GM23248 (cell line): ENCODE data around the gene KIR3DL3.

Experiments used
- EZH2 ChIP-seq: fragments of 200-600 bp; sonication (generic); IDR thresholded peaks from 2 replicates; pipeline ENCODE4 v1.6.1; 2018; ENCODE audit warnings: antibody characterized with exemption, mild to moderate bottlenecking; ENCODE audit not compliant: insufficient read depth, poor library complexity, severe bottlenecking
- EZH2phosphoT487 ChIP-seq: fragments of 200-600 bp; sonication (generic); IDR thresholded peaks from 2 replicates; pipeline ENCODE4 v1.6.1; 2018; ENCODE audit warnings: antibody characterized with exemption, moderate library complexity, mild to moderate bottlenecking, low read depth; ENCODE audit not compliant: insufficient read depth

DNA sequence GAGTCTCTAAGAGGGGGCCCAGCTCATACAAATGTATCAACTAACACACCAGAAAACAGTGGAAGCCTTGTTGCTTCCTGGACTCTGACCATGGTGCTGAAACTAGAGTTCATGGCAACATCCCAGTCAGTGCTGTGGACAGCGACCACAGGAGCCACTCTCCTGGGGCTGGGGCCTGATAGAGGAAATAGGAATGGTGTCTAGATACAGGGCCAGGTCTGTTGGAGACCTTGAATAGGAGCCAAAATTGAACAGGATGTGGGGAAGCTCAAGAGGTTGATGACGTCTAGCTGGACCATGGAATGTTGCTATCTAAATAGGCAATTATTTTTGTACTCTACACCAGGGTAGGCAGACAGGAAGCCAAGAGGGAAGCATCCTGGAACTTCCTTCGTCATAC lies 39.7 kb upstream of the KIR3DL3 start:
- TF ChIP-seq EZH2 (no peak), EZH2phosphoT487 (no peak)
